GM18499 (cell line): ENCODE results near the gene UNC93B1.

Source experiments
- ATAC-seq: cut with Tn5 transposase; IDR thresholded peaks from one replicate; pipeline ENCODE4 v1.9.1; 2021; ENCODE audit warnings: moderate number of reproducible peaks; ENCODE audit not compliant: insufficient read depth, unreplicated experiment

The UNC93B1 gene

GRCh38 chr11:68025047-68025446 lies 21.1 kb upstream of the UNC93B1 start:
- ATAC-seq: no peak

GRCh38 chr11:68024508-68024907 lies 20.6 kb upstream of the UNC93B1 start:
- no peak for ATAC-seq

- no peak for ATAC-seq
Measured at GRCh38 chr11:68022531-68022930, 18.6 kb upstream of the UNC93B1 start.

- ATAC-seq: no peak
Measured at GRCh38 chr11:68021167-68021787, 17.4 kb upstream of the UNC93B1 start.

- ATAC-seq: no peak
Measured at GRCh38 chr11:68020575-68020974, 16.7 kb upstream of the UNC93B1 start.

DNA sequence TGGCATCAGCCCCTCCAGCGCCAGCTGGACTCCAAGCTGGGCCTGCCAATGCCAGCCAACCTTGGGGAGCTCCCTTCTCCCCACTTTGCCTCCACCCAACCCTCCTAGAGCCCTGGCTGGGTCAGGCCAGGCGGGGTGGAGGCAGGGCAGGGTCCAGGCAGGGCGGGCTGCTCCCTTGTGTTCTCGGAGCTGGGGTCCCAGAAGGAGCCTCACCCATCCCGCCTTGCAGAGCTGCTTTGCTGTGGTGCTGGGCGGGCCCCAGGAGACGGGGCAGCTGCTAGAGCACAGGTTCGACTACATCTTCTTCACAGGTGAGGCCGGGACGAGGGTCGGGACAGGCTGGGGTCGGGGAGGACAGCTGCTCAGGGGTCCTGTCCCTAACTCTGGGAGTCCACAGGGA lies 15.6 kb upstream of the UNC93B1 start:
- ATAC-seq: no peak

DNA sequence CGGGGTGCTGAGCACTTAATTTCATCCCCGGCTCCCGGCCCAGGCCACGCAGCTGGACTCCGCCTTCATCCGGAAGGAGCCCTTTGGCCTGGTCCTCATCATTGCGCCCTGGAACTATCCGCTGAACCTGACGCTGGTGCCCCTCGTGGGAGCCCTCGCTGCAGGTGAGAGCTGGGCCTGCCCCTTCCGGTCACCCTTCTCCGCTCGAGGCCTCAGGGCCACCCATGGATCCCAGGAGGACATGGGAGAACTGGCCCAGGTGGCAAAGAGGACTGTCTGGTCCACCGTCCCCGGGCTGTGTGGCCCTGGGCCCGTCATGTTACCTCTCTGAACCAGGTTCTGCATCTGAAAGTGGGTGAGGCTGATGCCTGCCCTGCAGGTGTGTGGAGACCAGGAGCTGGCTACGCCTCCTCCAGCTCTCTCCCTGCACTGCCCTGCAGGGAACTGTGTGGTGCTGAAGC lies 14.9 kb upstream of the UNC93B1 start:
- no peak for ATAC-seq

- no peak for ATAC-seq
Measured at GRCh38 chr11:68017980-68018729, 14.3 kb upstream of the UNC93B1 start.

DNA sequence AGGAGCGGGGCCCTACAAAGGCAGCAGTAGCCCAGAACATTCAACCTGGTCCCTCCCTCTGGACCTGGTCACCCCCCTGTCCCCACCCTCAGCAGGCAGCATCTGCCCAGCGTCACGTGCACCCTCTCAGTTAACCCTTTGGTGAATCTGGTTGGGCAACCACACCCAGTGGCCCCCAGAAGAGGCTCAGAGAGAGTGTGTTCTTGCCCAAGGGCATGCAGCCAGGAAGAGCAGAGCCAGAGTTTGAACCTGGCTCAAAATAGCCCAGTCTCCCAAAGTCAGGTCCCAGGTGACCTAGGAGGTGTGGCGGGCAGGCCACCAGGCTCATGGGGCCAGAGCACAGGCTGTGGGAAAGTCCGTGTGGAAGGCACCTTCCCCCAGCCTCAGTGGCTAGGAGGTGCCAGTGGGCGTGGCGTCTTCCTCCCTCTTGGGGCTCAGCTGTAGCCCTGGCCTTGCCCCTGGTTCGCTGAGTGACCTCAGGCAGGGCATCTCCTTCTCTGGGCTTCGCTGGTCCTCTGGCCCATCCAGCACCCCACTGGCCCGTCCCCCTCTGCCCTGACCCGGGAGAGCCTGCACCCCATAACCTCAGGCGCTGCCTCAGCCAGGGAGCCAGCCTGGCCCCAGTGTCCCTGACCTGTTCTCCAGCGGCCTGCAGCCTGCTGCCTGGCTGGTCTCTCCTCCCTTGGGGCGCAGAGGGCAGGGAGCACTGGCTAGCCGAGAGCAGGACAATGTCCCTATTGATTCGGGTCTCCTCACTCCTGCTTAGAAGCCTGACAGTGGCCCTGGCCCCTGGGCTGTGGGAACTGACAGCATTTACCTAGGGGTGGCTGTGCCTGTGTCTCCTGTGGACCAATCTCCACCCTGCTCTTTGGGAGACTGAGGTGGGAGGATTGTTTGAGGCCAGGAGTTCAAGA lies 13.3 kb upstream of the UNC93B1 start:
- no peak for ATAC-seq

- ATAC-seq: no peak
Measured at GRCh38 chr11:68016161-68016903, 12.4 kb upstream of the UNC93B1 start.

GRCh38 chr11:68015467-68015866 lies 11.6 kb upstream of the UNC93B1 start:
- no peak for ATAC-seq

GRCh38 chr11:68014947-68015447 lies 11.1 kb upstream of the UNC93B1 start:
- no peak for ATAC-seq

- no peak for ATAC-seq
Measured at GRCh38 chr11:68014157-68014946, 10.5 kb upstream of the UNC93B1 start.

DNA sequence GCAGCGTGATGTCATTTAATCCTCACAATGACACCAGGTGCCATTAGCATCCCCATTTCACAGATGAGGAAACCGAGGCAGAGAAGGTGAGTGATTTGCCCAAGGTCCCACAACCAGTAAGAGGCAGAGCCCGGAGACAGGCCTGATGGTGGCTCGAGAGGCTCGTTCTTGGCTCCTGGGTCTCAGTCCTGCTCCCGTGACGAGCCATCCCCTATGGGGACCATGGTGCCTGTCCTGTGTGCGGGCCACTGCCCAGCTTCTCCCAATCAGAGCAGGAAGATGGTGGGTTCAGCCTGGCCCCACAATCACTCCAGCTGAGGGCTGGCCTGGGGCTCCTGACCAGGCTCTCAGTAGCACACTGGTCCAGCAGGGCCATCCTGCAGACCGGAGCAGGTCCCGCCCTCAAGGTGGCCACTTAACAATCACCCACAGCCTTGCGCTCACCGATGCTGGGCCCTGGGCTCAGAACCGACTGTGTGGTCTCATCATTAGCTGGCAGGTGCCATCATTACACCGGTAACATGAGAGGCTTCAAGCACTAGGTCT lies 9.8 kb upstream of the UNC93B1 start:
- no peak for ATAC-seq

GRCh38 chr11:68012843-68013610 lies 9.1 kb upstream of the UNC93B1 start:
- no peak for ATAC-seq

DNA sequence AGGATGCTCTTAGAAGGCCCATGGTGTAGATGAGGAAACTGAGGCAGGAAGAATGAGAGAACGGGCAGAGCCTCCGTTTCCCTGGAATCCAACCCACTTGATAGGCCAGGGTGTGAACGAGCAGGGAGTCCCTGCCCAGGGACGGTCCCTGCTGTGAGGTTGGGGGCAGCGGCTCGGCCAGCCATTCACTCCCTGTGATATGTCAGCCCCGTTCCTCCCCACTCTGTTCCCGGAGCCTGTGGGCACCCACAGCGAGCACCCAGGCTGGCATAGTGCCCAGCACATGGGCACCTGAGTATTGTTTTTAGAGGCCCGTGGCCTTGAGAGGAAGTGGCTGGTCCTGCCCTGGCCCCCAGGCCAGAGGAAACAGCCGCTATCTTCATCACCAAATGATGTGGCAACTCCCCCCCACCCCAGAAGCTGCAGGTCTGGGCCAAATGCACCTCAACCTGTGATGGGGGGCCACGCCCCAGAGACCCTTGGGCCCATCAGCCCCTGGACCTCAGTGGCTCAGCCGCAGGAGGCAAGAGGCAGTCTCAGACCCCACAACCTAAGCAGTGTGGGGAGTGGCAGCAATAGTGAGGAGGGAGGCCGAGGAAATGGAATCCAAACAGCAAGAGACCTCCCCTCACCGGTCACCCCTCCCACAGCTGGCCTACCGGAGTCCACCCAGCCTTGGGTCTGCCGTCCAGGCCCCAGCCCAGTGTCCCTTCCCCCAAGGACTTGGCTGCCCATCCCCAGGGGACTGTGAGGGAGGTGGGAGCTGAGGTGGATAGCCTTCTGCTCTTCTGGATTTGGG lies 8.3 kb upstream of the UNC93B1 start:
- no peak for ATAC-seq
